GM19238 (cell line): ENCODE measurements around the gene ITPKB.
A peak's percentile ranks its signal among the peaks of the same experiment; 100 is the strongest.
"Not testable (repeated sequence)": the region's sequence is repeated elsewhere in the genome, so short reads cannot be mapped to it uniquely, and the experiment has no call there.

Experiments used
- DNase-seq: peaks from one replicate; pipeline ENCODE4 v3.0.0; 2011; ENCODE audit warnings: low spot score; ENCODE audit not compliant: insufficient read length

ITPKB gene

DNA sequence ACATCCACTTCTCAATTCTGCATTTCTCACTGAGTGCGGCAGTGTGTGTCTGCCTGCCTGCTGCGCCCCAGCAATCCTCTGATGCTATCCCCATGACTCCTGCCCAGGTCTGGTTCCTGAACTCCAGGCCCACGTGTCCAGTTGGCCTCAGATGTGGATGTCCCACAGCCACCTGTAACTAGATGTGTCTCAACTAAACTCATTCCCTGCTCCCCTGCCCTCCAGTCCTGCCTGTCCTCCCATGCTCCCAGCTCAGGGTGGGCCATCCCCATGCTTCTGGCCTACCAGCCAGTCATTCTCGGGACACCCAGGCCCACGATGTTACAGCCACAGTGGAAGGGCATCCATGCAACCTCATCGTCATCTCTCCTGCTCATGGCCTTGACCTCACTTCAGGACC, 113.8 kb downstream of the ITPKB start:
- no peak for DNase-seq

DNA sequence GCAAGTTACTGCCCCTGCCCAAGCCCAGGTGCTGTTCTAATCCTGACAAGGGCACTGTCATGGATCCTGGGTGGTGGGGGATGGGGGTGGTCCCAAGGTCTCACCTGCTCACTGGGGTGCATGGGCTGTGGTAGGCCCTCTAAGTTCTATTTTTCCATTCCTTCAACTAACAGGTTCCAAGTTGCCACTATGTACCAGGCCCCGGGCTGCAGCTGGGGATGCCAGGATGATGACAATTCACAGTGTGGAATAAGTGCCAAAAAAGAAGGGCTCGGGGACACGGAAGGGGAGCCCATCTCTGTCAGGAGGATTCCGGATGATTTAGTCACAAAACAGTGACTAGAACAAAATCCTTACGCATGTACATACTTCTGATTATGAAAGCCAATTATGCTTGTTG, 114.6 kb downstream of the ITPKB start:
- no peak for DNase-seq

DNA sequence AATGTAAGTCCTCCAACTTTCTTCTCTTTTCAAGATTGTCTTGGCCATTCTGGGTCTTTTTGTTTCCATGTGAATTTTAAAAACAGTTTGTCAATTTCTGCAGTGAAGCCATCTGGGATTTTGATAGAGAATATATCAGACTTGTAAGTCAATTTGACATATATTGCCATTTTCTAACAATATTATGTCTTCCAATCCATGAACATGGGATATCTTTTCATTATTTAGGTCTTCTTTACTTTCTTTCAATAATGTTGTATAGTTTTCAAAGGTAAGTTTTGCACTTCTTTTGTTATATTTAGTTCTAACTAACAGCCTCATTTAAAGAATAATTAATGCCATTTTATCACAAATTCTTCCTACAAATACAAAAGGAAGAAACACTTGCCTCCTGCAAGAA, 117.1 kb downstream of the ITPKB start:
- no peak for DNase-seq

DNA sequence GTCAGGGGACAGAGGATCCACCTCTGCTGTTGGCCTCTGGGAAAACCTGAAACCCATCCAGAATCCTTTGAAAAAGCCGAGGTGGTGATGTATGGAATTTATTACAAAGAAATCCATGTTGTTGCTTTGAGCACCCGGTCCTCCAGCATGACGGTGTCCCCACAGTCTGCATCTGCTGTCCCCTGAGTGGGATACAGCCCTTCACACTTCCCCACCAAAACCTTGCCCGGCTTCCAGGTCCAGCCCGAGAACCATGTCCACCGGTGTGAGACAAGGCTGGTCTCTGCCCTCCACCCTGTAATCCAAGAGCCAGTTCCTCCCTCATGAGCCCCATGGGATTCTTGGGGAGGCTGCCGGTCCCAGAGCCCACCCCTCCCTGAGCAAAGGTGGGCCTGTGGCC, 120.1 kb downstream of the ITPKB start:
- DNase-seq = no peak

DNA sequence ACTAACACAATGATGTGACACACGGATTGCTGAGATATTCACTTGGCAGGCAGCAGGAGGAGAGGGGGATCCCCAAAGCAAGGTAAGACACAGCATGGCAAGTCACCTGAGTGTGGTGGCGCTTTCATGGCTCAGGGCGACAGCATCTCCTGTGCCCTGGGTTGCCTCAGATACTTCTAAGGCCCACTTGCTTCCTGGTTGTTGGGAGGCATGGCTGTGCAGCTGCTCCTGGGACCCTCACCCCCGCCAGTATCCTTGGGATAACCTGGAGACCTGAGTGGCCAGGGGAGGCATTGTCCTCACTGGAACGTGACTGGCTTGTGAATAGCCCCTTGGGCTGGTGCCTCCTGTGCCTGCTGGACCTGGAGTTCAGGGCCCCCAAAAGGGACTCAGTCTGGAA, 120.7 kb downstream of the ITPKB start:
- DNase-seq = no peak

DNA sequence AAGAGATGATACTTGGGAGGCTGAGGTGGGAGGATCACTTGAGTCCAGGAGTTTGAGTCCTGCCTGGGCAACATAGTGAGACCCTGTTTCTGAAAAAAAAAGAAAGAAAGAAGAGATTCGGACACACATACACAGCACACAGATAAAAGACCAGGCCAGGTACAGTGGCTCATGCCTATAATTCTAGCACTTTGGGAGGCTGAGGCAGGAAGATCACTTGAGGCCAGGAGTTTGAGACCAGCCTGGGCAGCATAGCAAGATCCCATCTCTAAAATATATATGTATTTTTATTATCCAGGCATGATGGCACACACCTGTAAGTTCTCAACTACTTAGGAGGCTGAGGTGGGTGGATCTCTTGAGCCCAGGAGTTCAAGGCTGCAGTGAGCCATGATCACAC, 121.4 kb downstream of the ITPKB start:
- DNase-seq = not testable (repeated sequence)

DNA sequence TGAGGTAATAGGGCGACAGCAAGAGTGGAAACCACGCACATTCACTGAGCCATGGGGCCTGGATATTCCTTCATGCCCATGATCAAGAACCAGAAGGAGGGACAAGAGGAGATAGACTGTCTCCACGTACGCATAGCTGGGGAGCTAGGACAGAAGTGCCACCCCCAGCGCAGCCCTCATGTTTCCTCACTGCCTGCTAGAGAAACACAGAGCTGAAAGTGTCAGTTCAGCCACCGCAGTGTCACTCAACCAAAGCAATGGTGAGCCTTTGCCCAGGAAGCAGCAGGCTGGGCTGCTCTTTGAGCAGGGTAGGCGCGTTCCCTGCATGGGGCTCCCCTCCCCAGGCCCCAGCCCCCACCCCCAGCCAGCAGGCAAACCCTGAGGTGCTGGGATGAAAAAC, 122.0 kb downstream of the ITPKB start:
- no peak for DNase-seq

DNA sequence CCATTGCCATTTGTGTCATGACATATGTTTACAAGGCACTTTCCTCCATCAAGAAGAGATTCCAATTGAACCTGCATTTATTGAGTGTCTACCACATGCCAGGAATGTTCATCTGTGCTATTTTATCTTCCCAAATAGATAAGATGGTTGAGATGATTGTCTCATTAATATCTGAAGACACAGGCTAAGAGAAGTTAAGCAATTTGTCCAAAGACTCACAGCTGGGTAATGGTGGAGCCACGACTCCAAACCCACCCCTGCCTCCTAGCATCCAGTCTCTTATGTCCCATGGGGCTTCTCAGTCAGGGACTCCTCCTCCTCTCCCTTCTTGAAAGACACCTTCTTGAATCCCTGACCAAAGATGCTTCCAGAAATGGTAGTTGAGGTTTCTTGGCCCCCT, 122.4 kb downstream of the ITPKB start:
- no peak for DNase-seq

DNA sequence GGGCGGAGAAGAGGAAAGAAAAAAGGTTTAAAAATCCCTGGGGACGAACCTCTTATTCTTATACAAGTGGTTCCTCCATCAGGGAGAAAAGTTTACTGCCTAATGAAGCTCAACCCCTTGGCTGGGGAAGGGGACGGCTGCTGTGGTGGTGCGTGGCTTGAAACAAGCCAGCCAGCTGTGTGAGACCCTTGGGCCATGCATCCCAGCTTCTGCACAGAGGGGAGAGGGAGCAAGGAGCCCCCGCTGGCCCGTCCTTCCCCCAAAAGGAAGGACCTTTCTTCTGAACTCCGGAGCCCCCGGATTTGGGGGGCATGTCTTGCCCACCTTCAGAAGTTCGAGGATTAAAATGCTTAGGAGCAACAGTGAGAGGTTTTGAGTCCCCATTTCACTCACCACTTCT, 123.2 kb downstream of the ITPKB start:
- no peak for DNase-seq

DNA sequence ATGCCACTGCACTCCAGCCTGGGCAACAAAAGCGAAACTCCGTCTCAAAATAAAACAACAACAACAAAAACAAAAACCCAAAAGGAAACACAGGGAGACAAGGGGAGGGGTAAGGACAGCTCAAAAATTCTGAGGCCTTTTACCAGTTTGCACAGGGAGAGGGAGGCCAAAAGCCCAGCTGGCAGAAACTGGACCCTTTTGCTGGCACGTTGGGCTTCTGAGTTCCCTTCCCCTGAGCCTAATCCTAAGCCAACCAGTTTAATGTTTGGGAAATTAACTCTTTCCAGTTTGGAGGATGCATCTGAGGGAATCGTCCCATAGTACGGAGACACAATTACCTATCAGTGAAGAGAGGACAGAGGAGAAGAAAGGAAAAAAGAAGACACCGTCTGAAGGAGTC, 127.1 kb downstream of the ITPKB start:
- DNase-seq = not testable (repeated sequence)

DNA sequence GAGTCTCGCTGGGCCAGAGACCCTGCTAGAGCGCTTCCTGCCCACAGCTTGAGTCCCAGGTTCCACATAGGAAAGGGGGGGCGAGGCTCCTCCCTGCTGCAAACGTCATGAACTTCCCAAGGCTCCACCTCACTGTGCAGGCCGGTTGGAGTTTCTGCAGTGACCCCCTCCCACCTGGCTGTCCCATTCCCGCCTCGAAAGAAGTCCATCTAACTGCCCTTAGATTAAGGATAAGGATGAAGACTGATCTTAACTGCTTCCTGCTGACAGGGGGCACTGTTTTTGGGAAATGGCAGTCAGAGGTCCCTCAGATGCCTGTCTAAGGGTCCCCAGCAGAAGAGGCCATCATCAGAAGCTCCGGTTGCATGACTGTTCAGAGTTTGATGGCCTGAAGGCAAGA, 127.8 kb downstream of the ITPKB start:
- DNase-seq = no peak

DNA sequence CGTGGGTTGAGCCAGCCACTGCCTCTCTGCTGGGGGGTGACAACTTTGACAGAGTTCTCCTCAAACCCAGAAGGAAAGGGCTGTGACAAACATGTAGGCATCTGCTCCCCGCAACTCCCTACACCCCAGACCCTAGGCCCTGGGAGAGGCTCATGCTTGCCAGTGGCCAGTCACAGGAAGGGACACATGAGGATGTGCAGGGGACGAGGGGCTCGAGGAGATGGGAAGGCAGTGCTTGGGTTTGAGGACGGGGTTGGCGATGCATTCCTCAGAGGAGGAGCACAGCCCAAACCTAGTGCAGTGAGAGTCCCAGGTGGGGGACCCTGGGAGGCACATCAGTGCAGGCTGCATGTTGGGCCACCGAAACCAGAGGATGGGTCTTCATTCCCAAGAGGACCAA, 128.4 kb downstream of the ITPKB start:
- DNase-seq = no peak

DNA sequence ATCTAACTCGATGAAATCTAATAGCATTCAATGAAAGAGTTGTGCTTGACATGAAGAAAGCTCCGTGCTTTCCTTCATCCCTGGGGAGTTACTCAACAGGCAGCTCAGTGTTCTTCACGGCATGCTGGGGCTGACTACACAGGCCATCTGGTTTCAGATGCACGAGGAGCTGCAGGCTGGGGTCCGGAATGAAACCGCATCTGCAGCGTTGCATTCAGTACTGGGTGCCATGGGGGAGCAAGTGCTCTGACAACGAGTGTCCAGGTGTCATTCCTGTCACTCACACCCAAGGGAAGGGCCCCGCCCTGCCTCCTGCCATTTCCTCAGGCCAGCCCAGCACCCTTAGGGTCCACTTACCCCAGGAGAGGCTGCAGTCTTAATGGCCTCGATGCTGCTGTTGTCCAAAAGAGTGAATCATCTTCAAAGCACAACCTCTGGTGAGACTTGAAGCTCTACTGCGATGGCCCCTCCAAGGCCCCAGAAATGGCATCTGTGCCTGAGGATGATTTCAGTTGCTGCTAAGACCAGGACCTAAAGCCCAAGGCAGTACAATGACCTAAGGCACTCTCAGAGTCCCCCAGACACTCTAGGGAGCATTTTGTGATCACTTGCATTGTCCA, 129.1 kb downstream of the ITPKB start:
- DNase-seq = no peak

DNA sequence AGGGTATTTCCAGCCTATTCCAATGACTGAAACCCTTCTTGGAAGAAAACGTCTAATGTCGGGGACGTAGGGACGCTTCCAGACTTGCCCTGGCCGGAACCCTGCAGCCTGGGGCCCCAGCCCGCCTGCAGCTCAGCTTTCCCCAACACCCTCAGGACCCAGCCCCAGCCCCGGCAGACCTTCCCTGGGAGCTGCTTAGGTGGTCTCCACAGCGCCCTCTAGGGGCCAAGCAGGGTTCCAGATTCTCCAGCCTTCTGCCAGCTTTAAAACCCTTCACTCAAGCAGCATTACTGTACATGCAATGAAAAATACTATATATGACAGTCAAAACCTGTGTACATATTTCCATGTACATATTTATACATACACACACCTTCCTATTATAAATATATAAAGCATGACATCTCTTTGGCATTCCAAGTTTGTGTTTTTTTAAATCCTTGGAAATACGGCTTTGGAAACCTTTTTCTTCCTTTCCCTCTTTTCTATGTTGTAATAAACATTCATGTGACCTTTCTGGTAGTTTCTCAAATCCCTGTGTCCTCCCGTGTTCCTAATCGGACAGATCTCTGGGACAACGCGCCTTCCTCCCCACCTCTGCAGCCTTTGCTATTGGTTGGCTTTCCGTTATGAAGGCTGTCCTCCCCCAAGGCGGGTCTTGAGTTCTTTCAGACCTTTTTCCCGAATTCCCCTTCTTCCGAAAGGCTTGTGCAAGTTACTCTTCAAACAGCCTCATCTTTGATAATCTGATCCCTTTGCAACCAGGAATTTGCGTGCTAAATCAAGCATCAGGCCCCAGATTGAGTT, 130.2 kb downstream of the ITPKB start:
- peak; percentile 70 for DNase-seq

DNA sequence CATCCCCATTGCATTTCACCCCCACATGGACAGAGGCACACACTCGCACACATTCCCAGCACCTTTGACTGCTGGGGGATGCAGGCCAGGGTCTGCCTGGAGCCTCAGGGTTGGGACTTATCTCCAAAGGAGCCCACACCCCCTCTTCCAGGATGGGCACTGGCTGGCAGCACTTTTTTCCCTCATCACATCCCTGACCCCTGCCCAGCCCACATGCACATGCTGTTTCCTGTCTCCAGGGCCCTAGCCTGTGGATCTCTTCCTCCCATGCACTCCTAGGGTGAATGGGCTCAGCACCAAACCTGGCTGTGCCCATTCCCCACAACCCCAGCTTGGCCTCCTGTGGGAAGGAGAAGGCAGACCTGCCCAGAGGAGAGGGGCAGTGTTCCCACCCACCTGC, 131.3 kb downstream of the ITPKB start:
- DNase-seq = no peak

DNA sequence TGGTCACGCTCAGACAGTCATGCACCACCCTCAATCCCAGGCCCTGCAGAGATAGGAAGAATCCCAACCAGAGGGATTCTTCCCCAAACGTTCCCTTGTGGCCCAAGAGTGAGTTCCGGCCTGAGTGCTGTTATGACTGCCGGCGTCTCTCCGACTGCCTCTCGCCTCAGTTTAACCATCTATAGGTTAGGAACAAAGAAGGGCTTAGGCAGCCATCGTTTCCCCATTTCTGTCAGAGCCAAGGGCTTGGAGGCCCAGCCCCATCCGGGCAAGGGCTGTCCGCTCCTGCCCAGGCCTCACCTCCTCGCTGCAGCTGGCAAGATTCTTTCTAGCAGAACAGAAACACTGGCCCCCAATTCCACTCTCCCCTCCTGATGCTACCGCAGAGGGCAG, 131.8 kb downstream of the ITPKB start:
- no peak for DNase-seq

DNA sequence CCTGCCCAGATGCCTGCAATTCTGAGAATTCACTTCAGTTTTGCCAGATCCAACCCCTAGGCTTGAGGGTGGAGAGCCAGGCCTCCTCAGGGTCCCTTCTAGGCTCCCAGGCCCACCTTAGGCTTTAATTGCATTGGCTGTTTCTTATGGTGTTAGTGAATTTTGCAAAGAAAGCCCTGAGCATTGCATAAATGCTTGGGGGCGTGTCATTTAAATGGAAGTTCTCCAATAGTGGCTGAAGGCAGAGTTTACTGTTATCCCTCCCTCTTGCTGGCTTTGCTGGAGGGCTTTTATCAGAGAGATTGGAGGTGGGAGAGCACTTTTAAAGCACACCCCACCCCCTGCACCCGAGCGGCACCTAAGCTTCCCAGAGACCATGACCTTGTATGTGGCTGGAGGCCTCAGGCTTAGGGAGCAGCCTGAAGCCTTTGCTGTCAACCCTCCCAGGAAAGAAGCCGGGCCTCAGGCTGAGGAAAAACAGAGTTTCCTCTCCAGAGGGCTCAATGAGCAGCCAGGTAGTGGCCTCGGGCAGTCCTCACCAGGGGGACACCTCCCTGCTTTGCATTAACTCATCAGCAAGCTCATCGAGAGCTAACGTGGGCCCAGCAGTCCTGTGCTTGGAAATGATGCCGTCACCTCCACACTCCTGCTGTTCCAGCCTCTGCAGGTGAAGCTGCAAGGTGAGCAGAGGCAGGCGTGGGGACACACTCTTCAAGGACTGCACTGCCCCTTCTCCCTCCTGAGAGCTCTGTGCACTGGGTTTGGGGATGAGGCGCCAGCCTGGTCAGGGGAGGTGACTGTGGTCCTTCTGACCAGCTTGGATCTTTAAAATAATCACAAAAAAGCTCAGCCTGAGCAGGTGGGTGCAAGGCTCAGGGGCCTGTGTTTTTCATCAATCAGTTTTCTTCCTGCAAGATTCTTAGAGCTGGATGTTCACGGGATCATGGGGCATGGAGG, 132.5 kb downstream of the ITPKB start:
- DNase-seq = no peak

DNA sequence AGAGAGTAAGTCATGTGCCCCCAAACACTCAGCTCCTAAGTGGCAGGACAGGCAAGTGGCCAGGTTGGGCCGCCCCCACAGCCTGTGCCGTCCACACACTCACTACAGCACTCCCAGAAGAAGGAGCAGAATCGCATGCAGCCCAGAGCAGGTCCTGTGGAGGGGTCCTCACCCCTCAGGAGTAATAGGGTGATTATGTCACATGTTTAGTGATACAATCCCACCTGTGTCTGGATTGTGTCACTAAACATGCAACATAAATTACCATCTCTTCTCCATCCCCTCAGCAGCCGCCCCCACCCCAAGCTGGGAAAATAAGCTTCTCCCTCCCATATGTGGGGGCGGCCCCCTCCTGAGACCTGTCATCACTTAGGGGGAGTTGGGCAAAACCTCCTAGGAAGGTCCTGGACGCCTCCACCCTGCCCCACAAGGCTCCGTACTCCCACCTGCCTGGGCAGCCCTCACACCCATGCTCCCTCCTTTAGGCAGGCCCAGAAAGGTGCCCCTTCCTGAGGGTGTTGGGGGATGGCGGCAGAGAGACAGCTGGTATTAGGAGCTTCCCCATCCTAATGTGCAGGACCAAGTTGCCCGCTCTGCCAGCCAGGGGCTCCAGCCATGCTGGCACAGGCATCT, 133.6 kb downstream of the ITPKB start:
- no peak for DNase-seq

DNA sequence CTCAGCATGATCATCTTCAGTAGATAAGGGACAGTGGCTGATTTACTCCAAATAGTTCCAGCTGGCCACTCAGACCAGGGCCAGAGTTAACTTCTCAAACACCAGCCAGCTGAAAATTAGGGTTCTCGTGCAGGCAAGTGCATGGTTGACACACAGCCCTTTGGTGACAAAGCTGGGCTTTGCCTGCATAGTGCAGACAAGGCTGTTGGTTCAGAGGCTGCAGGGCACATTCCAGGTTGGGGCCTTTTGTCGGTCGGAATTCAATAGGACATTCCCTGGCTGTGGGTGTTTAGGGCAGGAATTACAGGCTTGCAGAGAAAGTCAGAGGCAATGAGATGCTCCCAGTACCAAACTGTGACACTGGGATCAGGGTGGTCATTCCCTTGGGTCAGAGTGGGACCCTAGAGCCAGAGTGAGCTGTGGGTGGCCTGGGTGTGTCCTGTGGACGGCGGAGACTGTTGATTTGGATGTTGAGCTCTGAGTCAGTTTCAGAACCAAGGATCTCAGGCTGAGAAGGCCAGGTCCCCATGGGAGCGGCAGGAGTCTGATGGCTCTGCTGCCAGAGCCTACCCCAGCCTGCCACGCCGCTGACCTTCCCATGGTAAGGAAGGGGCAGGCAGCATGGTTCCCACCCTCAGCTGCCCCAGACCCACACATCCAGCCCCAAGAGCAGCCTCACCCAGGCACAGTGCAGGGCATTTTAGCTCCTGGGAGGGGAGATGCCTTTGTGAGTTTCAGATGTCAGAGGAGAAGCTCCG, 134.3 kb downstream of the ITPKB start:
- no peak for DNase-seq

DNA sequence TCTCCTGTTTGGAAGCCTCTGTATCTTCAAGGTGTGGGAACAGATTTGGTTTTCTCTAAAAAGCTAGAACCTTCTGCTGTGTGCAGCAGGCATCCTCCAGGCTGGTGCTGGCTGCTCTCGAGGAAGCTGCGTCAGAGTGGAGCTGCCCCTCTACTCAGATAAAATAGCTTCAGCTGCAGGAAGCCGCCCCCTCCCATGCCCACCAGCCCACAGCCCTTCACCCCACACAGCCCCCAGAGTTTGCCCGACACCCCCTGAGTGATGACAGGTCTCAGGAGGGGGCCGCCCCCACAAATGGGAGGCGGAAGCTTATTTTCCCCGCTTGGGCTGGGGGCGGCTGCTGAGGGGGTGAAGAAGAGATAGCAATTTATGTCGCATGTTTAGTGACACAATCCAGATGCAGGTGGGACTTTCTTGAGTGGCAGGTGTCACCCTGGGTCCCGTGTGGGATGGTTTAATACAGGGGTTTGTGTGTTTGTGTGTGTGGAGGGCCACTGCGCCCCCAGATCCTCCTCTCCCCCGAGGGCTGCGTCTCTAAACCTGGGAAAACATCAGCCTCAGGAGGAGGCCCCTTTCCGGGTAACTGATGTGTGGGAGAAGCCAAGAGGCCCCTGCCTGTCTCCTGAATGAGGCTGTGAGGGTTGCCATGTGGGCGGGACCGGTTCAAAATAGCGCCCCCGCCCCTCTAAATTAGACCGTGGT, 135.1 kb downstream of the ITPKB start:
- no peak for DNase-seq
